HG03571 (cell line): ENCODE results near the gene SLC23A2.
"Not testable (repeated sequence)": the region's sequence is repeated elsewhere in the genome, so short reads cannot be mapped to it uniquely, and the experiment has no call there.

Source experiments
- ATAC-seq: cut with Tn5 transposase; IDR thresholded peaks from one replicate; pipeline ENCODE4 v1.9.1; 2021; ENCODE audit not compliant: unreplicated experiment

Gene SLC23A2

GRCh38 chr20:4853757-4854560 is 147.4 kb downstream of the SLC23A2 start:
- no peak for ATAC-seq

DNA sequence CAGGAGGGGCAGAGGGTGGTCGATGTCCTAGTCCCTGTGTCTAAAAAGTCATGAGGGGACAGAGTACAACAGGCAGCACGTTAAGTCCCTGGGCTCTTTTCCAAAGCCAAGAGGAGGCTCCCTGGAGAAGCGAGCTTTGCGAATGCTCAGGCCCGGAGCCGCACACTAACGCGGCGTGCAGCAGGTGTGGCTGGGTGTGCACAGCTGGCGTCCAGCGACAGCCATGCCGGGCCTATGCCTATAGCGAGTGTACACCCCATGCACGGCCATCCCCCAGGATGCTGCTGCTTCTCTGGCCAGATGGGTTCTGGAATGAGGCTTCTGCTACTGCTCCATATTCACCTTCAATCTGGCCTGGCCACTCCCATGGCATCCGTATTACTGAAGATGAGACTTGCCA is 148.3 kb downstream of the SLC23A2 start:
- ATAC-seq: no peak

DNA sequence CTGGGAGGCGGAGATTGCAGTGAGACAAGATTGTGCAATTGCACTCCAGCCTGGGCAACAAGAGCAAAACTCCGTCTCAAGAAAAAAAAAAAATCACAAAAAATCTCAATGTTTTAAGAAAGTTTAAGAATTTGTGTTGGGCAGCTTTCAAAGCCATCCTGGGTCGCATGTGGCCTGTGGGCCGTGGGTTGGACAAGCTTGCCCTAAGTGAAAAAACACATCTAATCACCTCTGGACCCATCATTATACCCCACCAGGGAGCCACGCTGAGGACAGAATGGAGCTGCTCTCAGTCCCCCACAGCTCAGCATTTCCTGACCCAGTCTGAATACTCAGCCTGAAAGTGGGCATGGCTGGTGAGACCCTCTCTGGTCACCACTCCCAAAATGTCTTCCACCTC is 150.3 kb downstream of the SLC23A2 start:
- ATAC-seq: no peak

GRCh38 chr20:4848829-4849228 is 152.5 kb downstream of the SLC23A2 start:
- ATAC-seq: not testable (repeated sequence)

DNA sequence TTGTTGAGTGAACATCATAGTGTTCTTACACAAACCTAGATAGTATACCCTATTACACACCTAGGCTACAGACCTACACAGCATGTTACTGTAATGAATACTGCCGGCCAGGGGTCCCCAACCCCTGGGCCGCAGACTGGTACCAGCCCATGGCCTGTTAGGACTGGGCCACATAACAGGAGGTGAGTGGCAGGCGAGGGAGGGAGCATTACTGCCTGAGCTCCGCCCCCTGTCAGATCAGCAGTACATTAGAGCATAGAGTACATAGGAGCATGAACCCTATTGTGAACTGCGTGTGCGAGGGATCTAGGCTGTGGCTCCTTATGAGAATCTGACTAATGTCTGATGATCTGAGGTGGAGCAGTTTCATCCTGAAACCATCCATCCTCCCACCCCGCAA is 153.3 kb downstream of the SLC23A2 start:
- ATAC-seq: no peak

DNA sequence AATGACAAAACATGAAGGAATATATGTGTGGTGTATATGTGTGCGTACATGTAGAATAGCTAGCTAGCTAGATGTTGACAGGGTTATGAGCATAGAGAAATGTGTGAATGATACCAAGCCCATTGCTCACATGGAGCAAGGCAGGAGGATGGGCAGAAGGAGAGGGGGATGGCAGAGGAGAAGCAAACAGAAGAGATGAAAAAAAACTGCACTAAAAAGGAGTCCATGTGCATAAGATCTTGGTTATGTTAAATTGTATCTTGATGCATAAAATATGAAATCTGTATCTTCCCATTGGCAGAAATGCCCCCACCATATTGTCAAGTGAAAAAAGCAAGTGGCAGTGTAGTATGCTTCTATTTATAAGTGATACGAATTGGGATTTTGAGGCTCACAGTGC is 154.5 kb downstream of the SLC23A2 start:
- no peak for ATAC-seq

- no peak for ATAC-seq
Measured at GRCh38 chr20:4844751-4845465, 156.4 kb downstream of the SLC23A2 start.

DNA sequence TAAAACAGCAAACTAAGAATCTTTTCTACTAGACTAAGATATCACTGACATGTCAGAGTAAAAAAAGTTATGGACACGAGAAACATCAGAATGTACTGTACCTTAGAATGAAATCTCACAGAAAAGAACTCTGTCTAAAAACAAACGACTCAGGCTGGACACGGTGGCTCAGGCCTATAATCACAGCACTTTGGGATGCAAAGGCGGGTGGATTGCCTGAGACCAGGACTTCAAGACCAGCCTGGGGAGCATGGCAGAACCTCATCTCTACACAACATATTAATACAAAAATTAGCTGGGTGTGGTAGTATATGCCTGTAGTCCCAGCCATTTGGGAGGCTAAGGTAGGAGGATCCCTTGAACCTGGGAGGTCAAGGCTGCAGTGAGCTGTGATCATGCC is 157.0 kb downstream of the SLC23A2 start:
- ATAC-seq: no peak

DNA sequence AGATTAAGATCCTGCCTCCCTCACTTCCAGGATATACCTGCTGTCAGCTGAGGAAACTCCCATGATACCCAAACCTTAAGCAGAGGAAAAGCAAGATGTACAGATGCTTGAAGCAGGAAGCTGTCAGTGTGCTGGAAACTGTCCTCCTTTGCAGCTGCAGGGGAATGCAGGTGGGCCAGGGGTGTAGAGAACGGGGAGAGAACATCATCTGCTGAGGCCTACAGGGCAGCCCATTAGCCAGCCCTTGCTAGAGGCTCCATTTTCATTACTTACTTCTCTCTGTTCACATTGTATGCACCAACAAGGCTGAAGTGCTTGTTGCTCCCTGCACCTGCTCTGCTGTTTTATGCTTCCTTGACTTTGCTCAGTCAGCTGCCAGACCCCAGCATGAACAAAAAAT is 160.5 kb downstream of the SLC23A2 start:
- no peak for ATAC-seq

- ATAC-seq: no peak
Measured at GRCh38 chr20:4838526-4838925, 162.8 kb downstream of the SLC23A2 start.

GRCh38 chr20:4837760-4838159 is 163.6 kb downstream of the SLC23A2 start:
- ATAC-seq: no peak

GRCh38 chr20:4836935-4837334 is 164.4 kb downstream of the SLC23A2 start:
- no peak for ATAC-seq

GRCh38 chr20:4836473-4836872 is 164.8 kb downstream of the SLC23A2 start:
- ATAC-seq: no peak

GRCh38 chr20:4835244-4836177 is 165.8 kb downstream of the SLC23A2 start:
- ATAC-seq: no peak

DNA sequence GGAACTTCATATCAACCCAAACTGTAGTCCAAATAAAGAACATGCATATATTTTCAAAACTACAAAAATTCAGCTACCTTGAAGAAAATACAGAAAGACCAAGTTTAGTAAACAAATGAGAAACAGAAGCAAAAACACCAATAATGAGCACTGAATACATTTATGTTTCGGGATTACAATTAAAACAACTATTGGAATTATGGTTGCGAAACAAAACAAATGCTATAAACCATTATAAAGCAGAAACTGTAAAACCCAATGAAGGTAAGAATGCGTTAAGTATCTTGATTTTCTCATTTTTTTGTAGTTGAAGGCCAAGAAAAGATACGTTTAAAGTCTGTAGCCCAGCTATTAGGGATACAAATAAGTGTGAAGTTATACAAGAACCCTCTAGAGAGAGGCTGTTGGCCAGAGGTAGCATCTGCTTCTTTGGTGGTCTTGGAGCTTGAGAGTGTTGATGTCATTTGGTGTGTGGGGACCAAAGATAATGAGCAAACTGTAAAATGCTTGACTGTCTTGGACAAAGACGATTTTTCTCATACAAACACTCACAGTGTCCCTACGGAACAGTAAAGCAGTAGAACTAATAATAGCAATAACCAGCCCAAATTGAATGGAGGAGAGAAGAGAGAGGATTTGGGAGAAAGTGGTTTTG is 168.1 kb downstream of the SLC23A2 start:
- no peak for ATAC-seq

DNA sequence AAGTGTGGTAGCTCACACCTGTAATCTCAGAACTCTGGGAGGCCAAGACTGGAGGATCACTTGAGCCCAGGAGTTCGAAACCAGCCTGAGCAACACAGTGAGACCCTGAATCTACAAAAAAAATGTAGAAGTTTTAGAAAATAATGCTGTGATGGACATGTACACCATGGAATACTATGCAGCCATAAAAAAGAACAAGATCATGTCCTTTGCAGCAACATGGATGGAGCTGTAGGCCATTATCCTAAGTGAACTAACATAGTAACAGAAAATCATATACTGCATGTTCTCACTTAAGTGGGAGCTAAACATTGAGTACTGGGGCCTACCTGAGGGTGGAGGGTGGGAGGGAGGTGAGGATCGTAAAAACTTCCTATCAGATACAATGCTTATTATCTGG is 168.8 kb downstream of the SLC23A2 start:
- no peak for ATAC-seq

DNA sequence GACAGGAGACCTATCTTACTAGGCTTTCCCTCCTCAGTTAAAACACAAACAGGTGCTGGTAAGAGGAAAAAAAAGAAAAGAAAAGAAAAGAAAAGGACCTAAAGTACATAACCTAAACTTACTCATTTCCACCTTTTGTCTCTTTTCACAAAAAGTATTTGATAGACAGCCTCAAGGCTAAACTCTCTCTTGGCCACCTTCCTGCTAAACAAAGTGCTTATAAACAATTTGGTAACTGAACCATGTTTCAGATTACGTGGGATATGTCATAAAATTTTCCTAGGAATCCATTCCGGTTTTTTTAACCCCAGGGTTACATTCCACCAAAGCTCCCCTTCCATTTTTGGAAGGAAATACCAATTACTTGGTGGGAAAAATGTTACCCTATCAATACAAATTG is 170.6 kb downstream of the SLC23A2 start:
- no peak for ATAC-seq

GRCh38 chr20:4830259-4830658 is 171.1 kb downstream of the SLC23A2 start:
- ATAC-seq: no peak

DNA sequence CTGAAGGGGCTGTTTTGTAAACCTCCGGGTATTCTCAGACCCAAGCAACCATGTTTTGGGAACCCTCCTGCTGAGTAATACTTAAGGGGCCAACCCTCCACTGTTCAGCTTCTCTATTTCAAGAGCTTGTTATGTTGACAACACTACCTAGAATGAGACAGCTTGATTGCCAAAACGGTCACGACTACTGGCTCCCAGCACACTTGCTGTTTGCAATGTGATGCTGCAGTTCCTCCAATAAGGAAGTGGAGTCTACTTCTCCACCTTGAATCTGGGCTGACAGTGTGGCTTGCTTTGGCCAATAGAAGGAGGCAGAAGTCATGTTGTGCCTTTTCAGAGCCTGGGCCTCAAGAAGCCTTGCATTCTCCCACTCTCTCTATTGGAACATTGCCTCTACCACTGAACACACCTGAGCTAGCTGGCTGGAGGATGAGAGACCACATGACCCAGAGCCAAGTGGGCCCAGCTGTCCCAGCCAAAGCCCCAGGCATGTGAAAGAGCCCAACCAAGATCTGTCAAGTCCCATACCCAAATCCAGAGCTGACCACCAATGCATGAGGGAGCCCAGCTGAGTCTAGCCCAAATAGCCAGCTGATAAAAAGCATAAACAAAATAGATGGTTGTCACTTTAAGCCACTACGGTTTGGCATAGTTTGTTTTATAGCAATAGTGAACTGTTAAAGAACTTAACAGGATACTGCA is 171.6 kb downstream of the SLC23A2 start:
- ATAC-seq: no peak

GRCh38 chr20:4828830-4829513 is 172.3 kb downstream of the SLC23A2 start:
- no peak for ATAC-seq
